Keratinocyte (primary cell): ENCODE results near the gene MPZL2.

Source experiments
- CTCF ChIP-seq, 3 experiments: IDR thresholded peaks in 1 of 3; conservative IDR thresholded peaks in 1 of 3; optimal IDR thresholded peaks in 1 of 3; 2 replicates in 2 of 3; 3 replicates in 1 of 3; pipeline versions ENCODE3 to v1.5.1; 2011; ENCODE audit warnings: low read length in 3 of 3, mild to moderate bottlenecking in 3 of 3, moderate library complexity in 2 of 3, control low read depth in 1 of 3, inconsistent platforms in 1 of 3; ENCODE audit not compliant: insufficient read depth in 2 of 3; ENCODE audit errors: extremely low read depth in 1 of 3
- EZH2 ChIP-seq: IDR thresholded peaks from one replicate; pipeline ENCODE4 v1.6.1; 2012; ENCODE audit warnings: inconsistent platforms, mild to moderate bottlenecking, low read length, moderate library complexity

GRCh38 chr11:118238929-118239328, 25.2 kb downstream of the MPZL2 start:
- TF ChIP-seq CTCF (optimal IDR thresholded peaks at IDR 0.05 in 1 of 3, IDR thresholded peaks at IDR 0.05 in 1 of 3, conservative IDR thresholded peaks at IDR 0.05 in 1 of 3; ENCODE audit: extremely low read depth in 1 of 3, insufficient read depth in 2 of 3, low read length in 3 of 3) (no peak), EZH2 (no peak)
